C1 segment of cervical spinal cord (tissue), 14 donors: Measurements from ENCODE around the gene BANF2.
A peak's percentile ranks its signal among the peaks of the same experiment; 100 is the strongest.
"Not testable (repeated sequence)": the region's sequence is repeated elsewhere in the genome, so short reads cannot be mapped to it uniquely, and the experiment has no call there.

Experiments
- DNase-seq, 14 donors: peaks; one replicate each; lab custom pipeline; 2025; lab: John Stamatoyannopoulos, UW

BANF2 gene

GRCh38 chr20:17699931-17700351, at the start of gene BANF2:
BANF2 (plus strand) TSS chr20:17699966; CDS start chr20:17725026, 25,060 bp downstream.
- DNase-seq: no peak

DNA sequence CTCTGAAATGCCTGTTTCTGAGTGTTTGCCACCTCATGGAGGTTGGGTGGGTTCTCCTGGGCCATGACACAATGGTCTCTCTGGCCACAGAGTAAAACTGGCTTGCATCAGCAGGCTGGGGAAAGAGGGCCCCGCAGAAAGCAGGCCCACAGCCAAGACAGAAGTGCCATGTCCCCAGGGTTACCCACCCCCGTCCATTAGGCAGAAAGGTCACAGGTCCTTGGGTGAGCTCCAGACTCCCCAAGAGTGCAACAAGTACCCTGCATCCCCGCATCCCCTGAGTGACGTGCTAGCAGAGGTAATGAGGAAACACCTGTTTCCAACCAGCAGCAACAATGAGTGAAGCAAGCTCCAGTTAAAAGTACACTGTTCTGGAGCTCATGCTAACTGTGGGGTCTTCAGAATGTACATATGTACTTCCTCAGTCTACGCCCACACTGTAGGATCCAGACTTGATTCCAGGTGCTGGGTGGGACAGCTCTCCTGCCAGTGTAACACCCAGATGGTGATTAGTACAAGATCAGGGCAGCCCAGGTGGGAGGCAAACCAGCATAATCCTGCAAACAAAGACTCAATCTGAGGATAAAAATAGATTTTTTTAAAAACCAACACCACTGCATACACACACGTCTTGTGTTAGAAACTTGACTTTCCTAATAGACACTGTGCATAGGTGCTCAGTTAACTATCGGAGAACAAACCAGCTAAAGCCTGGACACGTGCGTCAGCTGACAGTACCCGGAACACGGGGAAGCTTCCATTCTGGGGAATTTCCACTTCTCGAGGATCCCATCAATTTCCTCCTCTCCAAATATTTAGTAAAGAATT, 49.3 kb upstream of the BANF2 start:
- peak in 1 of 14 donors; percentile 22 for DNase-seq

DNA sequence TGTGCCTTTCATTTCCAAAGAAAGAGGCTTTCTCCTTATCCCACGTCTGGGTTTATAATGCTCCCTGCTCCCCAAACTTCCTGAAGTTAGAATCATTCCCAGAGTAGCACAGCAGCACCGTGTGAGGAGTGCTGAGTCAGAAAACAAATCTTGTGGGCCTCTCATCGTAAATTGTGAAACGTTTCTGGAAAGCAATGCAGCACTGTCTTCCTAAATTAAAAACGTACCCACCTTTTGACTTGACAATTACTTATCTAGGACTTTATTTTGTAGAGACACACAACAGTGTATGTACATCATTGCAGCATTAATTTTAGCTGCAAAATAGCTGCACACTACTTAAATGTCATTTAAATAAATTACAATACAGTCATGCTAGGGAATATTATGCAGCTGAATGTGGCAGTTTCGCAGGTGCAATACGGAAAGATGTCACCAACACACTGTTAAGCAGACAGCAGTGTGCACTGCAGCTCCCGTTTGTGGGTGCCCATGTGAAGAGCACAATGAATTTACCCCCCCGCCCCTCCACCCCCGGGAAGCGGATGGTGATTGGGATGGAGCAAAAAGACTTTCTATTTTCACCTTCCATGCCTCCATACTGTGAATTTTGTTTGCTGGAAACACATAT, 48.5 kb upstream of the BANF2 start:
- DNase-seq: no peak

DNA sequence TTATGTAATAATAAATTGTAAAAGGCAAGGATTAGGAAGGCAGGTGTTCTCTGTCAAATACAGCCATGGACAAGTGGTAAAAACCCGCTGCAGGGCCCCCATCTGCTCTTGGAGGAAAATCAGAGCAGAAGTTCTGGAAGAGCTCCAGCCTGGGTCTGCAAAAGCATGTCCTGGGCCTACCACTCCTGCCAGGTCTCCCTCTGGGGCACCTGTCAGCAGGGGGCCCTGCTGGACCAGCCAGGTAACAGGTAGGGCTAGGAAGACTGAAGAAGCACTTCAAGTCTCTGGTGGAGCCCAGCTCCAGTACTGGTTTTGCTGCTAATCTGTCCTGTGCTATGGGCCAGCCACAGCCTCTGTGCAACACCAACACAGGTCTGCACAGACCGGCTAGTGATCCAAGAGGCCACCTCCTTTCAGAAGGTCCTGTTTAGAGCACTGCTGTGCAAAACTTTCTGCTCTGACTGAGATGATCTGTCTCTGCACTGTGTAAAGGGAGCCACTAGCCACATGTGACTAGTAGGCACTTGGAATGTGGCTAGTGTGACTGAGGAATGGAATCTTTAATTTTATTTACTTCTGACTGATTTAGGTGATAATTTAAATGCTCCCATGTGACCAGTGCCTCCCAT, 47.9 kb upstream of the BANF2 start:
- DNase-seq: no peak

- DNase-seq: no peak
These were observed 47.4 kb upstream of the BANF2 start for GRCh38 chr20:17652411-17652810.

DNA sequence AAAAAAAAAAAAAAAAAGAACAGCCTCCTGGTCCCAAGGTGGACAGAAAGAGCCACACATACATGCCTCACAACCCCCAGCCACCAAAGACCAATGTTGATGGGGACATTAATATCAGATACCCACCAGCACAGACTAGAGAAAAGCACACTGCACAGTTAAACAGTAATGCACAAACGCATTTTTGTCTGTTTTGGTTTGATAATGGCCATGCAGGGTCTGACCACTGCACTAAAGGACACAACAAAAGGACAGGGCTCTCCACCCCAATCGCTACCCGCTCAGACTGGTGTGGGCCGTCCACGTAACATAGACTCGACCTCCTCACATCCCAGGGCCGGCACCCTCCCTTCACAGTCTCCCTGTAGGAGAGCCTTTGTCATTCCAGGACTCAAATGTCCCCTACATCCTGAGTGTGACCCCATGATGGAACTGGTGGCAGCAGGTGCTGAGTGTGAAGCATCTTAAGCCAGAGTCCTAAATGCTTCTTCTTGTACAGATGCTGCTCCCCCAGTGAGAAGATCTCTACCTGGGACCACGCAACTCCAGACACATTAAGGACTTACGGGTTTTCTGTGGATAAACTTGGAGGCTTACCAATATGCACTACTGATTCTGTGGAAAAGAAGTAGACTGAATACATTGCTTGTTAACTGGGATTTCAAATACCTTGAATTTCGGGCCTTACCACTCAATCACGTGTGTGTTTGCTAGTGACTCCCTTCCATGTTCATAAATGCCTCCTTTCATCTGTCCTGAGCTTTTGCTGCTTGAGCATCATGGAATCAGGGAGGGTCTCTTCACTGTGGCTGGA, 45.7 kb upstream of the BANF2 start:
- DNase-seq: no peak

- no peak for DNase-seq
These were observed 45.0 kb upstream of the BANF2 start for GRCh38 chr20:17654649-17655285.

- DNase-seq: no peak
These were observed 44.5 kb upstream of the BANF2 start for GRCh38 chr20:17655286-17655651.

- no peak for DNase-seq
These were observed 43.8 kb upstream of the BANF2 start for GRCh38 chr20:17655865-17656479.

DNA sequence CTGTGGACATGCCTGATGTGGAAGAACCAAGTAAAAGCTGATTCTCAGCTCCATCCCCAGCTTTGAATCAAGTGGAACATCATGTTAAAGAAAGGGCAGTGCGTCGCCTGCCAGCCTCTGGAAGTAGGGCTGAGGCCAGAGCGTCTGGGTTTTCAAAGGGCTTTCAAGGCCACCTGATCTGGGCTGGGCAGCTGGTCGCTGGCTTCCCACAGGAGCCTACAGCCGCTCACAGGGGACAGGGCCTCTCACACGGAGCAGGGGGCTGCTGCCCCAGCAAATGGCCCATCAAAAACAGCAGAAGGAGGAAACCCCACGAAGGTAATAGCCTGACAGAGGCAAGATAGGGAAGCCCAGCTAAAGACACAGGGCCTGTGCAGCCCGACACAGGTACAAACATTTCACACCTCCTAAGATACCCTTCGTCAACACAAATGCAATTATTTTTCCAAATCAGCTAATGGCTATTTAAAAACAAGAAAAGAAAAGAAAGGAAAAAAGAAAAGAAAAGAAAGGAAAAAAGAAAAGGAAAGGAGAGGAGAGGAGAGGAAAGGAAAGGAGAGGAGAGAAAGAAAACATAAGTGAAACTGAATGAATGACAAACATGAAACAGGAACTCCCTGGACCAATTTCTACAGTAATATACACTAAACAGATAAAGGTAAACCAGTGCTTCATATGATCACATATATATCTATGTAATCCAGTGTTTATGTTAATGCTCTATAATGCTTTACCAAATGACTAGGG, 42.5 kb upstream of the BANF2 start:
- no peak for DNase-seq

DNA sequence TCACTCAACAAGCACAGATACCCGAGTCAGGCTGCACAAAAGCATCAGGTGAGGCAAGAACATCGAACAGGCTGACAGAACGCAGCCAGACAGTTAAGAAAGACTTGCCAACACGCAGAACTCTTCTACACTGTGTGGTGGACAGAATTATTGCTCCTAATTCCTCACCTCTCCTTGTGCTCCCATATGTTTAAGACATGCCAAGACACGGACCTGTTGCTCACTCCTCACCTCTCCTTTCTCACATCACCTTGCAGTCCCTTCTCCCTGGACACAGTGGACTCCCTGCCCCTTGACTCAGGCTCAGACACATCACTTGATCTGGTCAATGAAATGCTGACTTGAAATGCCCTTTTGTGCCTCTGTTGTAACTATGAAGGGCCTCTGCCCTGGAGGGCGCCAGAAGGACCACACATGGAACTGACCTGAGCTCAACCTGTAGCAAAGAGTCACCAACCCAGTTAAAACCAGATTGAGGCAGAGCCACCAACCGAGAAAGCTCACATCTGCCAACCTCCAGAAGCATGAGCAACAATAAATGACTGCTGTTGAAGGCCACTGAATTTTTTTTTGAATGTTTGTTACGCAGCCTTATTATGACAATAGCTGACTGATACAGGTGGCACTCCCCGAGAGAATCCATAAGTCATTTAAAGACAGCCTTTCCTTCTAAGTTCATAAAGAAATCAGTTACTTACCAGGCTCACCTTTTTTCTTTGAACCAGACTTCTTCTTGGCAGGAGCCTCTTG, 41.7 kb upstream of the BANF2 start:
- no peak for DNase-seq

DNA sequence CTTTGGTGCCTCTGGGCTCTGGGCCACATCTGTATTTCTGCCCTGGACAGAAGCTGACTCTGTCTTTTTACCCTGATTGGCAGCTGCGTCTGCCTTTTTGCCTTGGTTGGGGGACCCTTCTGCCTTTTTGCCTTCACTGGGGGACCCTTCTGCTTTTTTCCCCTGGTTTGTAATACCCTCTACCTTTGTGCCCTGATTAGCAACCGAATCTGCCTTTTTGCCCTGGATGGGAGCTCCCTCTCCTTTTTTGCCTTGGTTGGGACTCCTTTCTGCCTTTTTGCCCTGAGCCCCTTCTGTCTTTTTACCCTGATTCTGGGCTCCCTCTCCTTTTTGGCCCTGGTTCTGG, 41.1 kb upstream of the BANF2 start:
- DNase-seq: no peak

DNA sequence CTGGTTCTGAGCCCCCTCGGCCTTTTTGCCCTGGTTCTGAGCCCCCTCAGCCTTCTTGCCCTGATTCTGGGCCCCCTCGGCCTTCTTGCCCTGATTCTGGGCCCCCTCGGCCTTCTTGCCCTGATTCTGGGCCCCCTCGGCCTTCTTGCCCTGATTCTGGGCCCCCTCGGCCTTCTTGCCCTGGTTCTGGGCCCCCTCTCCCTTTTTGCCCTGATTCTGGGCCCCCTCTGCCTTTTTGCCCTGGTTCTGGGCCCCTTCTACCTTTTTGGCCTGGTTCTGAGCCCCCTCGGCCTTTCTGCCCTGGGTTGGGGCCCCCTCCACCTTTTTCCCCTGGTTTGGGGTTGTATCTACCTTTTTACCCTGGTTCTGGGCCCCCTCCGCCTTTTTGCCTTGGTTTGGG, 40.4 kb upstream of the BANF2 start:
- not testable (repeated sequence) for DNase-seq

DNA sequence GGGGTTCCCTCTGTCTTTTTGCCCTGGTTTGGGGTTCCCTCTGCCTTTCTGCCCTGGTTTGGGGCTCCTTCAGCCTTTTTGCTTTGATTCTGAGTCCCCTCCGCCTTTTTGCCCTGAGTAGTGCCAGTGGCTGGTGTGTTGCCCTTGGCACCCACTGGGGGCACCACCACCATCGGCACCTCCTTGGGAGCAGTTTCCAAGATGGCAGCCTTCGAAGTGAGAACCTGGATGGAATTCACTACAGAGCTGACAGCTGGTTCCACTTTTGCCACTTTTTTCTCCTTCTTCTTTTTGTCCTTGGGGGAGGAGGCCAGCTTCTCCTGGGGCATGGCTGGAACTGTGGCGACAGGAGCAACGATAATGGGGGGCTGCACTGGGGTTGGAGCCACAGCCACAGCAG, 40.0 kb upstream of the BANF2 start:
- DNase-seq: no peak

GRCh38 chr20:17660667-17661066, 39.1 kb upstream of the BANF2 start:
- no peak for DNase-seq

GRCh38 chr20:17661121-17661744, 38.5 kb upstream of the BANF2 start:
- DNase-seq: no peak

DNA sequence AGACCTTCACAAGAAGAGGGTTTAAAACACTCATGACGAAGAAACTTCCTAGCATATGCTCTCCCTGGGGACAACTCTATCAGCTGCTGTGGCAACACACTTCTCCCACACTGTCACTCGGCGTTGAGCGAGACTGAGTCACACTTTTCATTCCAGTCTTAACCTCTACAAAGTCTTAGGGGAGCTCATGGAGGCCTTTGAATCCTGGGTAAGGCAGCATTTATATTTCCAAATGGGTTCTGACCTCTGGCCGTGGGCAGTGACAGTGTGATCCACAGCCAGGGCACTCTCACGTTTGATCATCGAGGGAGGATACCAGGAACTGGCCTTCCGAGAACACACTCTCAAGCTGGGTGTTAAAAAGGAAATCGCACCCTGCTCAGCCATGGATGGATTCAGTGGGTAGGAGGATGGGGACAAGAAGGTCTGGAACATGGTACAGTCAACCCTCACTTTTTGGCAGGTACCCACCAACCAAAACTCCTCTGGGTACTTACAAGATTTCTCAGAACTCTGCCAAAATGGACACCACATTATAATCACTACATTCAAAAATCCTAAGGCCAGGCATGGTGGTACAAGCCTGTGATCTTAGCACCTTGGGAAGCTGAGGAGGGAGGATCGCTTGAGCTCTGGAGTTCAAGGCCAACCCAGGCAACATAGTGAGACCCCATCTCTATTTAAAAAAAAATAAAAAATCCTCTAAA, 37.3 kb upstream of the BANF2 start:
- DNase-seq: no peak

GRCh38 chr20:17663040-17663399, 36.7 kb upstream of the BANF2 start:
- DNase-seq: peak in 3 of 14 donors; percentile 26 to 51 (median 41)

DNA sequence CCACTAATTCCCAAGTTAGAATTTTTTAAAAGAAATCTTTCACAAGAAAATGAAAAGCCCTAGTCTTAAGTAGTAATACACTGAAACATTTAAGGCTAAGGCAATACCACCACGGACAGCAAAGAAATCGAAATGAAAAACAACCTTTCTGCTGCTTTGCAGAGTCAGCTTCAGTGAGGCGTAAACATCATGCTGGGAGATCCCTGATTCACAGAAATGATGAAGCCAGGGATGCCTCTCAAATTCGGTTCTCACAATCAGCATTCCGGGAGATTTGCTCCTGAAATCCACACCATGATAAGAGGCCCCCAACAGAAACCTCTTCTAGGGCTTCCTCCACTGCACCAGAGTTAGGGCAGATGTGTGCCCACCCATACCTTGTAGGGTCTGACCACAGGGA, 36.3 kb upstream of the BANF2 start:
- peak in 1 of 14 donors; percentile 15 for DNase-seq
